ENCODE measurements around the gene EPB41.
"Not testable (repeated sequence)": the region's sequence is repeated elsewhere in the genome, so short reads cannot be mapped to it uniquely, and the experiment has no call there.

EPB41 gene

DNA sequence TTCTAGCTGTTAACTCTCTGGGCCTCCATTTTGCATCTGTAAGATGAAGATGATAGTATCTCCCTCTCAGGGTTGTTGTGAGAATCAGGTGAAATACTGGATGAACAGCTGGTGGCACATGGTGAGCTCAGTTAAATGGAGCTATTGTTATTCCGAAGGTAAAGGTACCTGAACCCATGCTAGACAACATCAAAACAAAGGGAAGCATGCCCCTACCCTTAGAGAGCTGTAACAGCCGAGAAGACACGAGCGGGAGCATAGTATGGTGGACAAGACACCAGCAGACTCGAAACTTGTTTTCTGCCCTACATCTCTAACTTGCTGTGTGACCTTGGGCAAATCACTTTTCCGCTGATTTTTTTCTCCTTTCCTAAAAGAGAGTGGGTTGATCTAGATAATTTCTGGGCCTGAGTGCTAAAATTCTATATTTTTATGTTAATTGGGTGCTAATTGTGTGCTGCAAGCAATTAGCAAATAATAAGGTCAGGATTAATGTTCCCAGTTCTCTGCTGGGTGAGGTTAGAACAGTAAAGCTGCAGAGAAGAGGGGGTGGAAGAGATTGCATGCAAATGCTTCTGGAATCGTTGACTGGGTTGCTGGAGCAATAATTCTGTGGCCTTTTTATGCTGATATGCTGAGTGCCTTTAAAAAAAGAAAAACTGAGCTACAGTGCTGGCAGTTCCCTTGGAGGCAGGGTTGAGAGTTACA, 198.5 kb downstream of the EPB41 start:
- no peak for DNase-seq (ENCODE audit: low read depth)

DNA sequence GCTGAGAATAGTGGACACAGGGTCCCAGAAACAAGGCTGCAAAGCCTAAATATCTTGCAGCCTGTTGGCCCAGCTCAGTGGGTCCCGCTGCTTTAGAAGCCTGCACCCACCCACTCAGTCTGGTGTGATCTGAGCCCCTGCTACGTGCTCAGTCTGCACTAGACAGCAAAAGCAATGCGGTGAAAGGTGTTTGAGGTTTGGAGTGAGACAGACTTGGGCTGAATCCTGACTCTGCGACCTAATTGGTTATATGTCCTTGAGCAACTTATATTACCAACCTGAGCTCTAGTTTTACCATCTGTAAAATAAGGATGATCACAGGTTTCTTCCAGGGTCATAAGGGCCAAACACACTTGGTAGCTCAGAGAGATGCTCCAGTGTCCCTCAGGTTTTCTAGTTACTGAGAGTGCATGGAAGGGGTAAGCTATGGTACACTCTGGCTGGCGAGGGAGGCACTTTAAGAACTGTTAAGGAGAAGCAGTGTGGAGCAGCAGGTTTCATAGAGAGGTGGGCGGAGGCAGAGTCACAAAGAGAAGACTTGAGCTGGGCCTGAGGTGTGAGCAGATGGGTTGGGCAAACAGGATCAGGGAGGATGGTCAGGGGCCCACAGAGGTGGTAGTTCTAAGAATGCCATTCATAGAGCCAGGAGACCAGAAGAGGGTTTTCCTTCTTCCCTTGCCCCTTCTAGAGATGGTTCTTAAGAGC, 199.2 kb downstream of the EPB41 start:
- no peak for DNase-seq (ENCODE audit: low read depth)

DNA sequence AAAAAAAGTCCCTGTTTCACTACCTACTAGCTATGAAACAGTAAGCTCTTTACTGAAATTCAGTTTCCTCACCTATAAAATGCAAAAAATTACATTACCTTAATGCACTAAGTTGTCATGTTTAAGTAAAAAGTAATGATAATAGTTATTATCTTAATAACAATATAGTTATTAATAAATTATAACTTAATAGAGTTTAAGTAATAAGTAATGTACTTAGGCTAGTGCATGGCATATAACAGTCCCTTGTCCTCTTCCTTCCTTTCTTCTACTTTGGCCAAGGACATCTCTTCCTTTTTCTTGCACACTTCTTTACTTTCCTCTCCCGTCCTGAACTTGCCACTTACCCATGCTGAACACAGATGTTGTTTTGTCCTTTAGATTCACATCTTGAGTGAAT, 200.3 kb downstream of the EPB41 start:
- DNase-seq (ENCODE audit: low read depth) = no peak

DNA sequence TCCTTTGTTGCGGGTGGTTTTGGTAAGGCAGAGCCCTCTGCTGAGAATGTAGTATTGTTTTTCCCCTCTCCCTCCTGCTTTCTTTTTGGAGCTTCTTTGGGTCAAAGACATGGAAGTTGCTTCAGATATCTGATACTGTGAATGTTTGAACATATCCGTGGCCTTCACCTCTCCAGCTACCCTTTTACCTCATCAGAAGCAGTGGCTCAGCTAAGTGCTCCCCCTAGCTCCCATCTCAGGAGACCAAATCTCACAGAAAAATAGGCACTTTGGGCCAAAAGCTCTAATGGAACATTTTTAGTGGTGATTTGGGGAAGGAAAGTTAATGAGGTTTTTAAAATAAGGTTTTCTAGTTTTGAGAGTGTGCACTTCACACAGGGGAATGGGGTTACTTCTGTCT, 203.0 kb downstream of the EPB41 start:
- DNase-seq (ENCODE audit: low read depth) = no peak

DNA sequence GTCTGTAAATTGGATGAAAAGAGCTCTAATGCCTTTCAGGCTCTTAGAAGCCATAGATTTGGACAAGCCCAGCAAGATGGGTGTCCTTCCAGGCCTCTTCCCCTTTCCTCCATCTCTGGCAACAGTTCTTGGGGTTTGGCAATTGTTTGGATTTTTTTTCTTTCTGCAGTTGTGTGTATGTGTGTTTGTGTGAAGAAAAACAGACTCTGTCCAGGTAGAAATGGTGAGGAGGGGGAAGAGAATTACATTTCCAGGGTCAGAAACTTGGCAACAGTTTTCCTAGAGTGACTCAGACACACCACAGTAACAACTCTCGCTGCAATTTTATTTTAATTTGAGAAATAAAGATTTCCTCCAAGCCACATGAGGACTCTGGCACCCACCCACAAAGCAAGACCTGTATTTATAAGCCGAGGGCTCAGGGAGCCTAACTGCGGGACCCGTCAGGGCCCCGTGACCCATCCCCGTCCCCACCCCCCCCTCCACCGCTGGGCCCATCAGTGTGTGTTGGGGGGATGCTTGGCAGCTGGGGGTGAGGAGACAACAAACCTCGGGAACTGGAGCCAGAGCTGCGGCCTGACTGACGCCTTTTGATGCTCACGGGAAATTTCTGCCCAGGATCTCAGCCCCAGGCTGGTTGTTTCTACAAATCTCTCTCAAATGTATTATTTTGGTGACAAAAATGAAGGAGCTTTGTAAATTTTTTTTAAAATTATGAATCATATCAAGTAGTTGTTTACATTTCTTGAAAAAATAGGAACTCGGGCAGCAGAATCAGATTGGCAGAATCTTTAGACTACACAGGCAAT, 205.0 kb downstream of the EPB41 start:
- DNase-seq (ENCODE audit: low read depth) = no peak

DNA sequence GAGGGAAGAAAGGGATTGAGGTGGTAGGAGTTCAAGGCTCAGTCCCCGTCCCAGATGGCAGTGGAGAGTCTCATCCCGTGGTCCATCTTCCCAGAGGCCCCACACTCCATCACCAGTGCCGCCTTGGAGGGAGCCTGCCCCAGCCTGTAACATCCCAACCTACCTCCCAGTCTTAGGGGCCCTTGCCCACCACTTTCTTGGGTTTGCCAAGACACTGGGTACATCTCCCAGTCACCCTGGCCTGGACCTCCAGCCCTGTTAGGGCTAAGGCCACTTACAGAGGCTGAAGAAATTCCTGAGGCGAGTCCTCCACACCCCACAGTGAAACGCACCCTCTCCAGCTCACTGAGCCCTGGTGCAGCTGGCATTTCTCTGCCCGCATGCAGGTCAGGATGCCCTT, 206.0 kb downstream of the EPB41 start:
- no peak for DNase-seq (ENCODE audit: low read depth)

DNA sequence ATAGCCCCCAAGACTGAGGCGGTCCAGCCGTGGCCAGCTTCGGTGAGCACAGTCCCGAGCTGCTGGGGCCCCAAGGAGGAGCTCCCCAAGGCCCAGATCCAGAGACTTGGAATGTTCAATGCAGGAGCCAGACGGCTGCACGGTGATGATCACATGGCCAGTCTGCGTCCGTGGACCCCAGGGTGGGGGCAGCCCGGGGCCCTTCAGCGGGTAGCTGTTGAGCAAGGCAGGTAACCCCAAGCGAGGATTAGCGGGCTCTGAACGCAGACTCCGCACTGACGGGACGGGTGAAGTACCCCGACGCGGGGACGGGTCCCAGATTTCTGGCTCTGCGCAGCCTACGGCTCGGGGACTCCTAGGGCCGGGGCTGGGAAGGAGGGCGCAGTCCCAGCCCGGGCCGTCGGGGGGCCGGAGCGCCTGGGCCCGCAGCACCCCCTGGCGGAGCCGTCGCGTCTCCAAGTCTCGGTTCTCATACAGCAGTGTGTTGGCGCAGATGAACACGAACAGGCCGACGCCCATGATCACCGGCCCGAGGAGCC, 206.6 kb downstream of the EPB41 start:
- DNase-seq (ENCODE audit: low read depth) = peak; percentile 49

DNA sequence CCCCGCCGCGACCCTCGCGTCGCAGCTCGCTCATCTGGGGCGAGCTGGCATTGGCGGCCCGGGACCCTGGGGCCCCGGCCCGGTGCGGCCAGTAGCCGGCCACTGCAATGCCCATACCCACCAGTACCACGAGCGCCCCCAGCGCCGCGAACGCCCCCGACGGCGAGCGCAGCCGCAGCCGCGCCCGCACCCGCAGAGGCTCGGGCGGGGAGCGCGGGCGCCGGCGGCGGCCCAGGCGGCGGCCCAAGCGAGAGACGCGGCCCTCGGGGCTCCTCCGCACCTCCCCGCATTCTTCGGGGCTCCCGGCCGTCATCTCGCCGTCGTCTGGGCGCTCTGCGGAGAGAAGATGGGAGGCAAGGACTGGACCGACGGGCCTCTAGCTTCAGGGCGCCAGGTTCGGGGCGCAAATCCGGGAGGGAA, 207.2 kb downstream of the EPB41 start:
- DNase-seq (ENCODE audit: low read depth) = no peak

DNA sequence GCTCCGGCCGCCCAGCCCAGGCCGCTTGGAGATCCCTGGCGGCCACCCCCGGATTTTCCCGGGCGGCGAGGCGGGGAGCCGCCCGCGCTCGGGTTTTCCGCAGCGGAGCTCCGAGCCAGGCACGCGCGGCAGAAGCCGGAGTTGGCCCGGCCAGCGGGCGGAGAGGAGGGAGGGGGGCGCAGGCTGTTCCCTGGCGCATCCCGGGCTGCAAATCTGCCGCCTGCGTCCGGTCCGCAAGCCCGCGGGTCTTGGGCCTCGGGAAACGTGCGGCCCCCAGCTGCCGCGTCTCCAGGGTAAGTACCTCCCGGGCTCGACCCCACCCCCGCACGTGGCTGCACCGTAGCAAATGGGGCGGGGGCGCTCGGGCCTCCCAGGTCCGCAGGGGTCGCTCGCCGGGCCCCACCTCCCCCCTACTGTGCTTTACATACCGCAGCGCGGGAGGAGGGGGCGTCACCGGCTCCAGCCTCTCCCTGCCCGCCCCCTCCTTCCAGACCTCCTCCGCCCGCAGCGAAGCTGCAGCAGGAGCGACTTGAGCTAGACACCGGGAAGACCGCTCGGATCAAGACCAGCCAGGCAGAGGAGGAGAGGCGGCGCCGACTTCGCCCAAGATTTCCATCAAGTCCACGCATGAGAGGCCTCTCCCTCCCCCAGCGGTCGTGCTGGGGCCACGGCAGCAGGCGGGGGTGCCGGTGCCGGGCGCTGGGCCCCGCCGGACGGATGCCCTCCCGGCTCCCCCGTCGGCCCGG, 207.7 kb downstream of the EPB41 start:
- no peak for DNase-seq (ENCODE audit: low read depth)

DNA sequence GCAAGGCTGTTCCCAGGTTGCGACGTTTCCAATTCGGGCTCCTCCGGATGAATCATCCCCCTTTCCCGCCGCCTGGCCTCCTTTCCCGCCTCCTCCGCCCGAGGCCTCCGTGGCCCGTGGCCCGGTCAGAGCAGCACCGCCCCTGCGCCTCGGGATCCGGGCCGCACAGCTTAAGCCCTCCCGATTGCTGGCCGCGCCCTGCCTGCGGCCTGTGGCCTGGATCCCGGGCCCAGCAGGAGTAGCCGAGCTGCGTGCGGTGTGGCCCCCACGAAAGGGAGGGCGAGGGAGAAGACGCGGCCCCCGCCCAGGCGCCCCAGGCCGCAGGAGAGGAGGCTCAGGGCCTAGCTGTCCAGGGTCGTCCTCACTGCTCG, 208.3 kb downstream of the EPB41 start:
- DNase-seq (ENCODE audit: low read depth) = no peak

DNA sequence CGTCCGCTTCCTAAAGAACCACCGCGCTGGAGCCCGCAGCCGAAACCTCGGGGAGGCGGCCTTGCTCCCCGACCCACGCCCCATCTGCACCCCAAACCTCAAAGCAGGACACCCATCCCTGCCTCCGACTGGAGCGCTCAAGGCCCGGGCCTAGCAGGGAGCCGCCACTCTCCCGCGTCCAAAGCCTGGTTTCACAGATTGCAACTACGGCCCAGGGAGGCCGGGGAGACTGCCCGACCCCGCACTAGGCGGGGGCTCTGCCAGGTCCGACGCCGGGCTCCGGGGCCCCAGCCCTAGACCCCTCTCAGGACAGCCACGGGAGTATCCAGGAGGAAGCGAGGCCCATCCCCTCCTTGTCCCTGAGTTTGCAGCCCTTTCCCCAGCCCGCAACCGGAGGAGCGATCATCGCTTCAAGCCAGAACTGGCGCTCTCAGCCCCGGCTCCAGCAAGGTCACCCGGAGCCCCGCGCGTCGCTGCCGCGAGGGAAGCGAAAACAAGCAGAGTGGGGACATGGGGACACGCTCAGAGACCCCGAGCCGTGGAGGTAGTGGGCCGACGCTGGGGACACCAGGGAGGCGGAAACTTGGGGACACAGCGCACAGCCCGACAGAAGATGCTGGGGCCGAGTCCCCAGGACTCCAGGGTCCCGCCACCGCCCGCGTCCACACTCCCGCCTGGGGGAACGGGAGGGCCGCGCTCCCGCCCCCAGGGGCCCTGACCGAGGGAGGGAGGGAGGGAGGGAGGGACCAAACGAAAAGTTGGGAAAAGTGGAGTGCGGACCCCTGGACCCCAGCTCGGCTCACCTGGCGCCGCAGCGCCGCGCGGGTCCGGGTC, 208.9 kb downstream of the EPB41 start:
- DNase-seq (ENCODE audit: low read depth) = no peak

DNA sequence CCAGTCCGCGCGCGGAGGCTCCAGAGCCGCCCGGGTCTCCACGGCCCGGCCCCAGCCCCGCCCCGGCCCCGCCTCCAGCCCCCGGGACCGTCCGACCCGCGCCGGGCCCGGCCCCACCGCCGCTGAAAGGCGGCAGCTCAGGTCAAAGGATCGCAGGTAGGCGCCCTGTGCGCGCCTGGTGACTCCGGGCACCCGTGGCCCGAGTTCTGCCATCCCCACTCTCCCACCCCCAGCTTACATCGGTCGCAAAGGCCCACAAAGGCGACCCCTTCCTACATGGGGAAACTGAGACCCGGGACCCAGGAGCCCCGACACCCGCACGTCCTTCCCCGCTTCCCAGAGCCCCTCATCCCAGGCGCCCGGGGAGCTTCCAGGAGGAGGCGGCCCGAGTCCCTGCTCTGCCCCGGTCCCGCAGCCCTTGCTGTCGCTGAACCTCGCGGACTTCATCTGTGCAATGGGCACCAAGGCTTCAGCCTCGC, 209.6 kb downstream of the EPB41 start, which contains the start of gene TMEM200B:
Gene TMEM200B (minus strand): TSS at position 17 of the 479 bp plus-strand sequence. CDS start 2,075 bp downstream, outside the sequence.
- DNase-seq (ENCODE audit: low read depth) = no peak

DNA sequence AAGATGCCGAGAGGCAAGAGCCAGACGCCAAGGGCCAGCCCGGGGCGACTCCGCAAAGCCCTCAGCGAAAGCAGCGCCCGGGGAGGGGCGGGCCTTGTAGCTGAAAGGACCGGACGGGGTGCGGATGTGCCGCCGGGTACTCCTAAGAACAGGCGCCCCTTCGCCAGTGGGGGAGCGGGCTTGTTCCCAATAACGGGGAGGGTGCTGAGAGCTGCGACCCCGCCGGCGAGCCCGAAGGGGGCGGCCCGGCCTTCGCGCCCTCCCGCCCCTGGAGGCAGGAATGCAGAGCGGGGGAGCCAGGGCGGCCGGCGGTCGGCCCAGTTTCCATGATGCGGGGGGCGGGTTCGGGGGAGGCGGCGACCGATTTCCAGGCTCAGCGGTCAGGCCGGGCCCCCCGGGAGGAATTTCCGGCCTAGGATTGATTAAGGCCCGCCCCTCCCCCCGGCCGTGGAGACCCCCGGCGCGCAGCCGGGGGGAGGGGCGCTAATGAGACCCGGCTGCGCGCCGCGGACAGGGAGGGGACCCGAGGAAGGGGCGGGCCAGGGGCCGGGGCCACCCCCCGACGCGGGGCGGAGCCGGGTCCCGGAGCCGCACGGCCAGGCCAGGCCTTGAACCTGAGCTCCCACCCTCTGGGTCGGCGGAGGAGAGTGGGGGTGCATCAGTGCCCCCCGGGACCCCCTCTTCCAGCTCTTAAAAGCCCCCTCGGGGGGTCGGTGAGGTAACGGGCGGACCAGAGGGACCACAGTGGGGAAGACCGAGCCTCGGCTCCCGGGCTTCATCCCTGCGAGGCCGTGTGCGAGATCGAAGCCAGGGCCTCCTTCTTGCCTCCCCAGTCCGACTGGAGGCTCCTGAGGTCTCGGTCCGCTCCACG, 210.2 kb downstream of the EPB41 start:
- peak; percentile 38 for DNase-seq (ENCODE audit: low read depth)

DNA sequence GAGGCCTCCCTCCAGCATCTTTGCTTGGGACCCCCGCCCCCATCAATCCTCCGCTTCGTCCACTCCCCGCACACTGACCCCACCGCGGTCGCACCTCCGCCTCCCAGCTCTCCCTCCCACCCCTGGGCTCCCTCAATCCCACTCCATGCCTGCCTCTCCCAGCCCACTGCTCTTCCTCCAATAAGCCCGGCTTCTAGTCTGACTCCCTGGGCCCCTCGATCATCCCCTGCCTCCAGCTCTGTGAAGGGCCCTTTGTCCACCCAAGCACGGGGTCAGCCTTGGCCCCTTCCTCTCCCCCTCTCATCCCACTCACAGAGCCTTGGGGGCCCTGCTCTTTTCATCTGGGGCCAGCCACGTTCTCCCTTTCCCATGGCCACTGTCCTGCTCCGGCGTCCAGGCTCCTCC, 210.9 kb downstream of the EPB41 start:
- no peak for DNase-seq (ENCODE audit: low read depth)

DNA sequence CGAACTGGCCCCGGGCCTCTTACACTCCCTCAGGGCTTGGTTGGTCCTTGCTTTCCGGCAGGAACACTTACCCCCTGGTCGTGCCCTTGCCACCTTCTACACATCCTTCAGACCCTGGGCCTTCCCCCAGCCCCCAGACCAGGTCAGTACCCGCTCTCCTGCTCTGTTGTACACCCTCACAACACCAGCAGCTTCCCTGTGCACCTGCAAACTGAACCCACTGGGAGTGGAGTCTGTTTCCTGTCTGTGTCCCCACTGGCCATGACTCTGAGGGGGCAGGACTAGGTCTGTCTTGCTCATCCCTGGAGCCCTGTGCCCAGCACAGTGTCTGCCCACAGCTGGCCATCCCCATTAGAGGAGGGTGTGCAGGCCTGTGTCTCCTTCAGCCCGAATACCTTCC, 211.4 kb downstream of the EPB41 start:
- no peak for DNase-seq (ENCODE audit: low read depth)

DNA sequence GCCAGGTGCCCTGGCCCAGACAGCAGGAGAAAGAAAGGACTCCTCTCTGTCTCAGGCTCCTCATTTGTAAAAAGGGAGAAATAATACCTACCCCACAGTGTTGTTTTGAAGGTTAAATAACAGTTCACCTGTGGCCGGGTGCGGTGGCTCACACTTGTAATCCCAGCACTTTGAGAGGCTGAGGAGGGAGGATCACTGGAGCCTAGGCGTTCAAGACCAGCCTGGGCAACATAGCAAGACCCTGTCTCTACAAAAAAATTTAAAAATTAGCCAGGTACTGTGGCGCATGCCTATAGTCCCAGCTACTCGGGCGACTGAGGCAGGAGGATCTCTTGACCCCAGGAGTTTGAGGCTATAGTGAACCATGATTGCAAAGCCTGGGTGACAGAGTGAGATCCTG, 211.8 kb downstream of the EPB41 start:
- no peak for DNase-seq (ENCODE audit: low read depth)

DNA sequence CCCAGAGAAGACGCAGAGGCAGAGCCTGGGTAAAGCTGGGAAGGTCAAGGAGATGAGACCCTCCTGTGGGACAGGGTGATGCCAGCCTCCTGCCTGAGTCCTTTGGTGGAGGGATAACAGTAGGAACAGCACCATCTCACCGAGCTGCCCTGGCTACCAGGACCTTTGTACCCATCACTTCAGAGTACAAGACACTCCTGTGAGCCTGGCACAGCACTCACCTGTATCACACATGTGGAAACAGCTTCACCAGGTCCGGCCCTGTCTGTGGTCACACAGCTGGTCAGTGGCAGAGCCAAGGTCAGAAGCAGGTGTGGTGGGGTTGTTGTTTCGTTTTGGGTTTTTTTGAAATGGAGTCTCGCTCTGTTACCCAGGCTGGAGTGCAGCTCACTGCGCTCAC, 214.4 kb downstream of the EPB41 start:
- no peak for DNase-seq (ENCODE audit: low read depth)

DNA sequence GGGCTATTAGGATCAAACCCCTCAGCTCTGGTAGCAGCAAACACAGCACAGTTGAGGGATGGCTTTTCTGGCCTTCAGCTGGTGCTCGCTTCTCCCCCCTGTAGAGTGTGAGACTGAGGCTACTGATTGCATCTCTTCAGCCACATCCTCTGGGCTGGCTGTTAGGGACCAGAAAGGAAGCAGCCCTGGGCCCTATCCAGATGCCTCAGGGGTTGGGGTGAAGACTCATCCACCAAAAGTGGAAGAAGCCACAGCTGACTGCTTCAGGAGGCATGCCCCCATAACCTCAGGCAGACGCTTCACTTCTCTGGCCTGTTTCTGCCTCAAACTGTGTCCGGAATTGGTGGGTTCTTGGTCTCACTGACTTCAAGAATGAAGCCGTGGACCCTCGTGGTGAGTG, 215.5 kb downstream of the EPB41 start:
- DNase-seq (ENCODE audit: low read depth) = no peak

DNA sequence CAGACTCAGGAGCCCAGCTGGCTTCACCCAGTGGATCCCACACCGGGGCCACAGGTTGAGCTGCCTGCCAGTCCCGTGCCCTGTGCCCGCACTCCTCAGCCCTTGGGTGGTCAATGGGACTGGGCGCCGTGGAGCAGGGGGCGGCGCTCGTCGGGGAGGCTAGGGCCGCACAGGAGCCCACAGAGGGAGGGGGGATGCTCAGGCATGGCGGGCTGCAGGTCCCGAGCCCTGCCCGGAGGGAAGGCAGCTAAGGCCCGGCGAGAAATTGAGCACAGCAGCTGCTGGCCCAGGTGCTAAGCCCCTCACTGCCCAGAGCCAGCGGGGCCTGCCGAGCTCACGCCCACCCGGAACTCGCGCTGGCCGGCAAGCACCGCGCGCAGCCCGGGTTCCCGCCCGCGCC, 216.7 kb downstream of the EPB41 start:
- not testable (repeated sequence) for DNase-seq (ENCODE audit: low read depth)

Data from stimulated activated CD8-positive, alpha-beta memory T cell treated with anti-CD3 and anti-CD28 coated beads, Interleukin-4, amount 100 ng/mL, for 24 hours (primary cell).